GM21619 (cell line): Measurements from ENCODE around the gene NELFE.
"Not testable (repeated sequence)": the region's sequence is repeated elsewhere in the genome, so short reads cannot be mapped to it uniquely, and the experiment has no call there.

Source experiments
- ATAC-seq: cut with Tn5 transposase; IDR thresholded peaks from one replicate; pipeline ENCODE4 v1.9.1; 2021; ENCODE audit not compliant: unreplicated experiment

Gene NELFE, protein sequence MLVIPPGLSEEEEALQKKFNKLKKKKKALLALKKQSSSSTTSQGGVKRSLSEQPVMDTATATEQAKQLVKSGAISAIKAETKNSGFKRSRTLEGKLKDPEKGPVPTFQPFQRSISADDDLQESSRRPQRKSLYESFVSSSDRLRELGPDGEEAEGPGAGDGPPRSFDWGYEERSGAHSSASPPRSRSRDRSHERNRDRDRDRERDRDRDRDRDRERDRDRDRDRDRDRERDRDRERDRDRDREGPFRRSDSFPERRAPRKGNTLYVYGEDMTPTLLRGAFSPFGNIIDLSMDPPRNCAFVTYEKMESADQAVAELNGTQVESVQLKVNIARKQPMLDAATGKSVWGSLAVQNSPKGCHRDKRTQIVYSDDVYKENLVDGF

DNA sequence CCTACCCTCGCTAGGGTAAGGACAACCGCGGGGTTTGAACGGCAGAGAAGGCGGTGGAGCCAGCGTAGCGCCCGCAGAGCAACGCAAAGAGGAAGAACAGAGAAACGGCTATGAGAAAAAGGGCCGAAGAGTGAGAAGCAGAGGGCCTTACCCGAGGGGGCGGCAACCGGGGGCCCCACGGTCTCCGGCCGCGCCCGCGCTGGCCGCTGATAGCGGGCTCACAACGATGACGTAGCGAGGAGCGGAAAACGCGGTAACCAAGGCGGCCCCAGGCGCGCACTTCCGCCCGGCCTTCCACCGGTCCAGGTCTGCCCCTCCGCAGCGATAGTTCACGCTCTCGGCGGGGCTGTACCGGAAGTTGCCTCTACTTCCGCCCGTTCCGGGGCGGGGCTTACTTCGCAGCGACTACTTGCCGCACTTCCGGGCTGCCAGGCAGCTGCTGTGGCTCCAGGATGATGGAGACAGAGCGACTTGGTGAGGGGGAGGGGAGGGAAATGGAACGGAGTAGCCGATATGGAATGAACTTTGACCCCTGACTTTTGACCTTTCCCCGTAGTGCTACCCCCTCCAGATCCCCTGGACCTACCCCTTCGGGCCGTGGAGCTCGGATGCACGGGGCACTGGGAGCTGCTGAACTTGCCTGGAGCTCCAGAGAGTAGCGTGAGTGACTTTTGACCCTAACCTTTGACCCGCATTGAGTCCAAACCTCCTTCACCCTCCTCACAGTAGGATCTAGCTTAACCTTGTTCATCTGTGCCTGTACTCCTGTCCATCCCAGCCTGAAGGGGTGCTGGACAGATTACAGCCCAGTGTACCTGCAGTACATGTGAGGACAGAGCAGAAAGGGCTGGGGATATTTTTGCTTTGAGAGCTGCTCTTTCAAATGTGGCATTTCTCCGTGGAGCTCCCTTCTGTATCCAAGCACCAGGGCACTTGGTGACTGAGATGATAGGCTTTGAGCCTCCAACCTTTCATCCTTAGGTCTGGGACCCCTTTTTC lies at the start of gene NELFE, which contains the start of gene SKIC2:
Gene NELFE, minus strand, starts transcription at position 231 of the 999 bp plus-strand sequence. CDS start 525 bp downstream, outside the sequence.
Gene SKIC2, plus strand, starts transcription at position 435 of the 999 bp plus-strand sequence. Its CDS starts 18 bp downstream, at position 453.
- ATAC-seq: peak; percentile 96

DNA sequence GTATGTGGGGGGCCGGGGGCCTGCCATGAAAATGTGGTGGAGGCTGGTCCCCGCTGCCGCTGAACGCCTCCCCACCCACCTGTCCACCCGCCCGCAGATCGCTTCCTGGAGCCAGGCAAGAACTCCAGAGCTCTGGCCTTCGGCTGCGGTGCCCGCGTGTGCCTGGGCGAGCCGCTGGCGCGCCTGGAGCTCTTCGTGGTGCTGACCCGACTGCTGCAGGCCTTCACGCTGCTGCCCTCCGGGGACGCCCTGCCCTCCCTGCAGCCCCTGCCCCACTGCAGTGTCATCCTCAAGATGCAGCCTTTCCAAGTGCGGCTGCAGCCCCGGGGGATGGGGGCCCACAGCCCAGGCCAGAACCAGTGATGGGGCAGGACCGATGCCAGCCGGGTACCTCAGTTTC lies 49.3 kb upstream of the NELFE start:
- not testable (repeated sequence) for ATAC-seq

DNA sequence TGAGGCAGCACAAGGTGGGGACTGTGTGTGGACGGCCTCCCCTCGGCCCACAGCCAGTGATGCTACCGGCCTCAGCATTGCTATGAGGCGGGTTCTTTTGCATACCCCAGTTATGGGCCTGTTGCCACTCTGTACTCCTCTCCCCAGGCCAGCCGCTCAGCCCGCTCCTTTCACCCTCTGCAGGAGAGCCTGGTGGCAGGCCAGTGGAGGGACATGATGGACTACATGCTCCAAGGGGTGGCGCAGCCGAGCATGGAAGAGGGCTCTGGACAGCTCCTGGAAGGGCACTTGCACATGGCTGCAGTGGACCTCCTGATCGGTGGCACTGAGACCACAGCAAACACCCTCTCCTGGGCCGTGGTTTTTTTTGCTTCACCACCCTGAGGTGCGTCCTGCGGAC lies 48.3 kb upstream of the NELFE start:
- ATAC-seq: not testable (repeated sequence)

DNA sequence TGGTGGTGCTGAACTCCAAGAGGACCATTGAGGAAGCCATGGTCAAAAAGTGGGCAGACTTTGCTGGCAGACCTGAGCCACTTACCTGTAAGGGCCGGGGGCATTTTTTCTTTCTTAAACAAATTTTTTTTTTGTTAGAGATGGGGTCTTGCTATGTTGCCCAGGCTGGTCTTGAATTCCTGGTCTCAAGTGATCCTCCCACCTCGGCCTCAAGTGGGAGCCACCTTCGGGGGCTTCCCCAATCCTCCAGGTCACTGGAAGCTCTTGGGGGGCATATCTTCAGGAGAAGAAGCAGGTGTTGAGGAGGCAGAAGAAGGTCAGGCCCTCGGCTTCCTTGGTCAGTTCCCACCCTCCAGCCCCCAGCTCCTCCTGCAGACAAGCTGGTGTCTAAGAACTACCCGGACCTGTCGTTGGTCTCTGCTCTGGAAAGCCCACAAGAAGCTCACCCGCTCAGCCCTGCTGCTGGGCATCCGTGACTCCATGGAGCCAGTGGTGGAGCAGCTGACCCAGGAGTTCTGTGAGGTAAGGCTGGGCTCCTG lies 47.3 kb upstream of the NELFE start:
- ATAC-seq: not testable (repeated sequence)

DNA sequence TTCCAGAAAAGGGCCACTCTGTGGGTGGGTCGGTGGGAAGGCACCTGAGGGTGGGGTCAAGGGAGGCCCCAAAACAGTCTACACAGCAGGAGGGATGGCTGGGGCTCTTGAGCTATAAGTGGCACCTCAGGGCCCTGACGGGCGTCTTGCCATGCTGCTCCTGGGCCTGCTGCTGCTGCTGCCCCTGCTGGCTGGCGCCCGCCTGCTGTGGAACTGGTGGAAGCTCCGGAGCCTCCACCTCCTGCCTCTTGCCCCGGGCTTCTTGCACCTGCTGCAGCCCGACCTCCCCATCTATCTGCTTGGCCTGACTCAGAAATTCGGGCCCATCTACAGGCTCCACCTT lies 46.7 kb upstream of the NELFE start:
- ATAC-seq: not testable (repeated sequence)

DNA sequence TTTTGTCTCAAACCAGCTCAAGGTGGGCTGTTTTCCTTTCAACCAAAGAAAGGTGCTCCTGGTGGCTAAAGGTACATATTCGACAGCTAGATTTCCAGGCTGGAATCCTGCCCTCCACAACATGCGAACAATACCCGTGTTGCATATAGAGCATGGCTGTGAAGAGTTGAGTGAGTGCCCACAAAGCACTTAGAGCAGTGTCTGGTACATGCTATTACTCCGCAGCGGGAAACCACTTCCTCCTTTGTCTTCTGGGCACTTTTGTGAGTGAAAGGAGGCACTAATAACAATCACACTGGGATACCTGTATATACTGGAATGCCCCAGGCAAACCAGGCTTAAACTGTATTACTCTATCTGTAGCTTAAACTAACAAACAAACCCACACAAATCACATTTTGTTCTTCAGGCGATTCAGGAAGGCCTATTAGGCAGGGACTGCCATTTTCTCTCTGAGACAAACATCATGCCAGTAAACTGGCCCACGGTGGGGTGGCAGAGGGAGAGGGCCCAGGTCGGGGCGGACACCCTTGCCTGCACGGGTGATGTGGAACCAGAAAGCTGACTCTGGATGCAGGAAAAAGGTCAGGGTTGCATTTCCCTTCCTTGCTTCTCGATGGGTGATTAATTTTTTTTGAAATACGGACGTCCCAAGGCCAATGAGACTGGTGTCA lies 46.2 kb upstream of the NELFE start:
- ATAC-seq: not testable (repeated sequence)

DNA sequence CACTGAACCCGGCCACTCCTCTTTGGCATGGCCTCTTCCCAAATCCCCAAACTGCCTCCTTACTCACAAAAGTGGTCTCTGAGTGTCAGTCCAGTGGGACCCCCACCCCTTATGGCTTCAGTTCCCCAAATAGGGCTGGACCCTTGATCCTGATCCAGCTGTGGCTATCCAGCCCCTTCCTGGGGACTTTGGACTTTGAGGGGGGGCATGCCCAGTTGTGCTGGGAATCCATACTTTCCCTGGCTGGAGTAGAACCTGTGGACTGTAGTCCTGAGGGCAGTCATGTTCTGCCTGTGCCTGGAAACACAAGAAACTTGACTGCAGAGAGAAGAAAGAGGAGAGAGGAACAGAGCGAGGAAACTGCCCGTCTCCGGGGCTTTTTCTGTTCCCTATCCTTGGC lies 45.6 kb upstream of the NELFE start:
- not testable (repeated sequence) for ATAC-seq

DNA sequence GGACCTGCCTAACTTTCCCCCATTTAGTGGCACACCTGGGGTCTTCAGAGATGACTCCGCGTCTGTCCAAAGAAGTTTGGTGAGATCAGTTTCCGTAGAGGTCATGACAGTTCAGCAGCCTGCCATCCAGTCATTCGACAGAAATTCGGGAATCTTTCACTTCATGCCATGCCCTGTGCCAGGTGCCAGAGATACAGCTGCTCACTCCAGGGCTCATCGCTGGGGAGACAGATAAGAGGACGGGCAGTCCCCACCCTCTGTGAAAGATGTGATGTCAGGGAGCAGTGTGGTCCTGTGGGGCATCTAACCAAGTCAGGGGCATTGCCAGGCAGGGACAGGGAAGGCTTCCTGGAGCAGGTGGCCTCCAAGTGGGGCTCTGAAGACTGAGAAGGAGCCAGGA lies 44.5 kb upstream of the NELFE start:
- not testable (repeated sequence) for ATAC-seq

DNA sequence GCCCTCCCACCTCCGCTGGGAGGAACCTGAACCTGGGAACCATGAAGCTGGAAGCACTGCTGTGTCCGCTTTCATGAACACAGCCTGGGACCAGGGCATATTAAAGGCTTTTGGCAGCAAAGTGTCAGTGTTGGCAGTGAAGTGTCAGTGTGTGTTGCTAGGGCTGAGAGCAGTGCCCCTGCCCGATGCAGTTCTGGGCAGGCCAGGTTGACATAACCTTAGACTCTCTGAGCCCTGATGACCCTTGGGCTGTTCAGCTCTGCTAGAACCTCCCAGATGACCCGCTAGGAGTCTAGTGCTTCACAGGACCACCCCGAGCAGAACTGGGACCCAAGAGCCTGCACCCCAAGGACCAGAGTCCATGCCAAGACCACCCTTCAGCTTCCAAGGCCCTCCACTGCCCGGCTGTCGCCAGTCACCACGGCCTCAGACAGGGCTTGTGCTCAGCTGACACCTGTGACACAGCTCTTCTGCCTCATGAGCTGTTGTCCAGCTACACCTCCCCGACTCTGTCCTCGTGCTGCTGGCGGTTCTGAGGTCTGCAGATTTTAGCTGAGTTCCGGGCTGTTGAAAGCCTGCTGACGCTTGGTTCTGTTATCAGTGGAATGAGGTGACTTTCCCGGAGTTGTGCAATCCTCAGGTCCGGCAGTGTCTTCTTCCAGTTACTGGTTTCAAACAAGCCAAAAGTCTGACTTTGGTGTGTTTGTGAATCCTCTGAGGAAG lies 43.9 kb upstream of the NELFE start:
- not testable (repeated sequence) for ATAC-seq

DNA sequence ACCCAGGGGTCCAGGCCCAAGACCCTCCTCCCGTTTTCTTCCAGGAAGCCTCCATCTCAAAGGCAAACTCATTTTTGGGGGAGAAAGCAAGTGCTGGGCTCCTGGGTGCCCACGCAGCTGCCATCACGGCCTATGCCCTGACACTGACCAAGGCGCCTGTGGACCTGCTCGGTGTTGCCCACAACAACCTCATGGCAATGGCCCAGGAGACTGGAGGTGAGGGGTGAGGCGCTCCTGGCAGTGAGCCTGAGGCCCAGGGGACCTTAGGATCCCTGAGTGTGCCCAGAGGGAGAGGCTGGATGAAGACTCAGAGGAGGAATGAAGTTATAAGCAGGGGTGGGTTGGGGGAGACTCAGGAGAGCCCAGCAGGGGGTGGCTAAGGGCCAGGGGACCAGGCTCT lies 37.6 kb upstream of the NELFE start:
- not testable (repeated sequence) for ATAC-seq

DNA sequence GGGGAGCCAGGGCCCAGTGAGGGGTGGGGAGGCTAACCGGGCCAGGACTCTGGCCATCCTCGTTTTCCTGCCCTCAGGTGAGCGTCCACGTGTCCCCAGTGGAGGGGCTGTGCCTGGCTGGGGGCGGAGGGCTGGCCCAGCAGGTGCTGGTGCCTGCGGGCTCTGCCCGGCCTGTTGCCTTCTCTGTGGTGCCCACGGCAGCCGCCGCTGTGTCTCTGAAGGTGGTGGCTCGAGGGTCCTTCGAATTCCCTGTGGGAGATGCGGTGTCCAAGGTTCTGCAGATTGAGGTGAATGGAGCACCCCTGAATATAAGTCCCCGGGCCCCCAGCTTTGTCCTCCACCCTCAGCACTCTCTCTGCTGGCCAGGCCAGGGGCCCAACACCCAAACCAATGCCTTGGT lies 35.6 kb upstream of the NELFE start:
- not testable (repeated sequence) for ATAC-seq

DNA sequence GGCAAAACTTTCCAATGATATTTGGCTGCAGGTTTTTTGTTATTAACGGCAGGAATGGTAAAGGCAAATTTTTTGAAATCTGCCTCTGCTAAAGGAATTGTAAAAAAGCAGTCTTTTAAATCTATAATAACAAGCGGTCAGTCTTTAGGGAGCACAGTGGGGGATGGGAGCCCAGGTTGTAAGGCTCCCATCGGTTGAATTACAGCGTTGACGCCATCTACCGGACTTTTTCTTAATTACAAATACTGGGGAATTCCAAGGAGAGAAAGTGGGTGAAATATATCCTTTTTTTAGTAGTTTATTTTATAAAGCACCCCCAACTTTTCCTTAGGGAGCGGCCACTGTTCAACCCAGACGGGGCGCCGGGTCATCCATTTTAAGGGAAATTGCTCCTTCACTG lies 30.6 kb upstream of the NELFE start:
- ATAC-seq: not testable (repeated sequence)

DNA sequence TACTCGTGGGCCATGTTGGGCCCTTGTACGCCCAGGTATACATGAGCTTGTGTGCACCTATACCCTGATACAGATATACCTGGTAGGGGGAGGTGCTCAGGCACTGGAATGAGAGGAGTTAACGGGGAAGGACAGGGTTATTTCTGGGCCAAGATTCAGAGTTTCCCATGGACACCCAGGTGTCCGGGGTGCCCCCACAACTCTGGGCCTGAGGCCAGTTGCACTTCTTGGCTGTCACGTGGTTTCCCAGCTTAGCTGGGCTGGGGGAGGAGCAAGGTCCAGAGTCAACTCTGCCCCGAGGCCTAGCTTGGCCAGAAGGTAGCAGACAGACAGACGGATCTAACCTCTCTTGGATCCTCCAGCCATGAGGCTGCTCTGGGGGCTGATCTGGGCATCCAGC lies 23.0 kb upstream of the NELFE start, which contains the start of gene C4A:
Gene C4A, plus strand, starts transcription at position 314 of the 400 bp plus-strand sequence. Its CDS starts 51 bp downstream, at position 365.
- ATAC-seq: not testable (repeated sequence)

DNA sequence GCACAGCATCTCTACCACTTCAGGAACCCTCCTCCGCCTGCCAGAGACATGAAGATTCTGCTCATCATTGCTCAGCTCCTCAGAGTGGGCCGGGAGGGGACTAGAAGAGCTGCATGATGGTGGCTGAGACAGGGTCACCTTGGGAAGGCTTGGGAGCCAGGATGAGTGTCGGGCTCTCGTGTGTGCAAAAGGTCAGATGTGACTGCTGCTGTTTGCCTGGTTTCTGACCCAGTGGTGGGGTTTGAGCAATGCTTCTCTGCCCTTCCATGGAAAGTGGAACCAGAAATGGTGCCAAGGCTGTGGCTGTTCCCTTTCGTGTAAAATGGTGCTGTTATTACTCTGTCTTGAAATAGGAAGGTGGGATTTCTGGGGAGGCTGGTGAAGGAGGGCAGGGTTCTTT lies 22.2 kb upstream of the NELFE start:
- not testable (repeated sequence) for ATAC-seq

DNA sequence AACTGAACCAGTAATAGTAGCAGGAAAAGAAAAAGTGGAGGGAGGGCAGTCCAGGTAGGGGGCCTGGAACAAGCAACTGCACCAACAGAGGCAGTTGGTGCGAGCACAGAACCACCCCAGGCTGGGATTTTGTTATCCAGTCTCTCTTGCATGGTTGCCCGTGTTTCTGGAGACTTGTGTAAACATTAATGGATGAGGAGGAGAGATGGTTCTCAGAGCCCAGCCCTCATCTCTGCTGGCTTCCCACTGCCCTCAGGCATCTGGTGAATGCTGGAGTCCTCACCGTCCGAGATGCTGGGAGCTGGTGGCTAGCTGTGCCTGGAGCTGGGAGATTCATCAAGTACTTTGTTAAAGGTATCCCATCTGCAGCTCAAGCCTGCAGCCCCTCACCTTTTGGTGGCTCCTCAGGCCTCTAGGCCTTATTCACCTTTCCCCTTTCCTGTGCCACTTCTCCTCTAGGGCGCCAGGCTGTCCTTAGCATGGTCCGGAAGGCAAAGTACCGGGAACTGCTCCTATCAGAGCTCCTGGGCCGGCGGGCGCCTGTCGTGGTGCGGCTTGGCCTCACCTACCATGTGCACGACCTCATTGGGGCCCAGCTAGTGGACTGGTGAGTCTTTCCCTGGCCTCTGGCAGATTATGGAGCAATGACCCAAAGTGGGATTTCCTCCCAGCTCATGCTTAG lies 21.6 kb upstream of the NELFE start:
- ATAC-seq: not testable (repeated sequence)

DNA sequence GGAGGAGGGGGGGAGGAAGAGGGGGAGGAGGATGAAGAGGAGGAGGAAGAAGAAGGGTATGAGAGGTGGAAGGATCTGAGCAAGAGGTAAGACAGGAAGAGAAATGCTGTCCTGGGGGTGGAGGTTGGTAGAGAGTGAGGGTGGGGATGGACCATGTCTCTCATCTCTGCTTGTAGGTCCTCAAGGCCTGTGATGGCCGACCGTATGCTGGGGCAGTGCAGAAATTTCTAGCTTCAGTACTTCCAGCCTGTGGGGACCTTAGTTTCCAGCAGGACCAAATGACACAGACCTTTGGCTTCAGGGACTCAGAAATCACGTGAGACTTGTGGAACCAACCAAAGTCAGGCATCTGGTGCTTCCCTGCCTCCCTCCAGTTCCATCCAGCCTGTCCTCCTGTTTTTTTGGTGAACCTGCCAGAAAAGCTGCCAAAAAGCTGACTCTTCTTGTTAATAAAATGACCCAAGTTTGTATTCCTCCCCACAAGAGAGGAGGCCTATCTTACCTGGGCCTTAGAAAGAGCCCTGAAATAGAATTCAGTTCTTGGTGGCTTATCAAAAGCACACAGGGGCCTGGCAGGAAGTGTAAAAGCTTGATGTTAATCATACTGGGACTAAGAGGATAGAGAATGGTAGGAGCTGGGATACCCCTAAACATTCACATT lies 20.6 kb upstream of the NELFE start:
- ATAC-seq: no peak

DNA sequence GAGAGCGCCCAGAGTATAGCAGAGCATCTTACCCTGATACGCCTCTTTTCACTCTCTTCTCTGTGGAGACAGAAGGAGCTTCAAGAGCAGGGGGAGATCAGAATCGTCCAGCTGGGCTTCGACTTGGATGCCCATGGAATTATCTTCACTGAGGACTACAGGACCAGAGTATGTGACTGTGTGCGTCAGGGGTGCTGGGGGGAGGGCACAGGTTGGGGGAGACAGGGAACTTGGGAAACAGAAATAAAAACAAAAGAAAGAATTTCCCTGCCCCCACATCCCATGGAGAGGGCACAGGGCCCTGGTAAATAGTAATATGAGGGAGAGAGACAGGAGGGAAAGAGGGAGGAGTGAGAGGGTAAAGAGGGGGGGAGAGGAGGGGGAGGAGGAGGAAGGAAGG lies 20.1 kb upstream of the NELFE start:
- ATAC-seq: no peak

DNA sequence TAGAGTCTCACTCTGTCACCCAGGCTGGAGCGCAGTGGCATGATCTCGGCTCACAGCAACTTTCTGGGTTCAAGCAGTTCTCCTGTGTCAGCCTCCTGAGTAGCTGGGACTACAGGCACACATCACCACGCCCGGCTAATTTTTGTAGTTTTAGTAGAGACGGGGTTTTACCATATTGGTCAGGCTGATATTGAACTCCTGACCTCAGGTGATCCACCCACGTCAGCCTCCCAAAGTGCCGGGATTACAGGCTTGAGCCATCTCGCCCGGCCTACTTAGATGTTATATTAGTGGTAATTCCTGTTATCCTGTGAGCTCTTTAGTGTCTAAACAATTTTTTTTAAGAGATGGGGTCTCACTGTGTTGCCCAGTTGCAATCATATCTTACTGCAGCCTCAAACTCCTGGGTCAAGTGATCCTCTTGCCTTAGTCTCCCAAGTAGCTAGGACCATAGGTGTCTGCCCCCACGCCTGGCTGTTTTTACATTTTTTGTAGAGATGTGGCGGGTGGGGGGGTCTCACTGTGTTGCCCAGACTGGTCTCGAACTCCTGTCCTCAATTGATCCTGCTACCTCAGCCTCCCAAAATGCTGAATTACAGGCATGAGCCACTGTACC lies 19.2 kb upstream of the NELFE start:
- no peak for ATAC-seq
